Activated T-cell treated with anti-CD3 and anti-CD28 coated beads for 1 hour (primary cell): ENCODE data around the gene MMAB.
A peak's percentile ranks its signal among the peaks of the same experiment; 100 is the strongest.
"Not testable (repeated sequence)": the region's sequence is repeated elsewhere in the genome, so short reads cannot be mapped to it uniquely, and the experiment has no call there.

Source experiments
- DNase-seq: peaks from one replicate; pipeline ENCODE4 v3.0.0-alpha.2; 2020; ENCODE audit warnings: low read depth

The MMAB gene

DNA sequence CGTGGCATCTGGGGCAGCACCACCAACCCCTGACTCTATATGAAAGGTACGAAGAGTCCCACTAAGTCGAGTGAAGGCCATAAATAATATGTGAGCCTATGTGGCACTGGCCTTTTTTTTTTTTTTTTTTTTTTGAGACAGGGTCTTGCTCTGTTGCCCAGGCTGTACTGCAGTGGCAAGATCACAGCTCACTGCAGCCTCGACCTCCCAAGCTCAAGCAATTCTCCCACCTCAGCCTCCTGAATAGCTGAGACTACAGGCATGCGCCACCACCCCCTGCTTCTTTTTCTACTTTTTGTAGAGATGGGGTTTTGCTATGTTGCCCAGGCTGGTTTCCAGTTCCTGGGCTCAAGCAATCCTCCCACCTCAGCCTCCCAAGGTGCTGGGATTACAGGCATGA, 28.8 kb upstream of the MMAB start:
- not testable (repeated sequence) for DNase-seq

GRCh38 chr12:109601557-109601956, 28.3 kb upstream of the MMAB start:
- DNase-seq: no peak

DNA sequence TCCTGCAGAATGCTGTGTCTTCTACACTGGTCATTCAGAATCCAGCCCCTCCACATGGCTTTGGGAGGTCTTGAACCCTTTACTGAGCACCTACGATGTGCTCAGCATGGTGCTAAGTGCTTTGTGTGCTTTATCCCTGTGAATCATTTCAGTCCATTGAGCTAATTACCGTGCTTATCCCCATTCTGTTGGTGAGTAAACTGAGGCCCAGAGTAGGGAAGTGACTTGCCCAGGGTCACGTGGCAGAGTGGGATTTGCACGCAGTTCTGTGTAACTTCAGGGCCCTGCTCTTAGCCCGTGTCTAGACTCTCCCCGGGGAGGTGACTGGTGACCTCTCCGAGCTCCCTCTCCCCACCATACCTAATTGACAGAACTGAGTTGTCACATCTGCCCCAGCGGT, 27.7 kb upstream of the MMAB start:
- DNase-seq: no peak

DNA sequence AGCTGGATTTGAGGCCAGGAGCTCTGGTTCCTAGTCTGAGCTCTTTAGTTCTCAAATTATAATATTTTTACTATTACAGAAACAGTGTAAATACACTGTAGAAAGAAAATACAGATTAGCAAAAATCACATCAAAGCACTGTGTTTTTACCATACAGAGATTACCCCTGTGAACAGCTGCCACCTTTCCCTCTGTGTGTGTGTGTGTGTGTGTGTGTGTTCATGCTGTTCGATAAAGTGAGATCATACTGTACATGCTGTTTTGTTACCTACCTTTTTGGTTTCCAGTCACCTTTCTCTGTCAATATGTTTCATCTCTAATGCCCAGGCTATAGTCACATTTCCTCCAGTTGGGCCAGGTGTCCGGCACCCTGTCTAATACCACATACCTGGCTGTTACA, 27.2 kb upstream of the MMAB start:
- DNase-seq: no peak

DNA sequence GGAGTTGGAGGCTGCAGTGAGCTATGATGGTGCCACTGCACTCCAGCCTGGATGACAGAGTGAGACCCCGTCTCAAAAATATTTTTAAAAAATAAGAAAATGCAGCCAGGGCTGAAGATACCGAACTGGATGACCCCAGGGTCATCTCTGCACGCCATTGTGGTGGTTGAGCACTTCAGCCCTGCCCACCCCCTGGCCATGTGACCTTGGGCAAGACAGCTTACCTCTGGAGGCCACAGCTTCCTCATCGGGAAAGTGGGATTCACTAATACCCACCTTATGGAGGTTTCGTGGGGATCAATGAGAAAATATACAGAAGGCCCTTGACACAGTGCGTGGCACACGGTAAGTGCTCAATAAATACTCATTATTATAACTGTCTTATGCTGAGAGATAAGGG, 25.8 kb upstream of the MMAB start:
- DNase-seq: no peak

GRCh38 chr12:109598428-109598854, 25.1 kb upstream of the MMAB start:
- DNase-seq: no peak

- peak; percentile 51 for DNase-seq
These were observed 24.6 kb upstream of the MMAB start for GRCh38 chr12:109597795-109598427.

GRCh38 chr12:109597414-109597794, 24.1 kb upstream of the MMAB start:
- no peak for DNase-seq

- DNase-seq: no peak
These were observed 23.3 kb upstream of the MMAB start for GRCh38 chr12:109596418-109597244.

DNA sequence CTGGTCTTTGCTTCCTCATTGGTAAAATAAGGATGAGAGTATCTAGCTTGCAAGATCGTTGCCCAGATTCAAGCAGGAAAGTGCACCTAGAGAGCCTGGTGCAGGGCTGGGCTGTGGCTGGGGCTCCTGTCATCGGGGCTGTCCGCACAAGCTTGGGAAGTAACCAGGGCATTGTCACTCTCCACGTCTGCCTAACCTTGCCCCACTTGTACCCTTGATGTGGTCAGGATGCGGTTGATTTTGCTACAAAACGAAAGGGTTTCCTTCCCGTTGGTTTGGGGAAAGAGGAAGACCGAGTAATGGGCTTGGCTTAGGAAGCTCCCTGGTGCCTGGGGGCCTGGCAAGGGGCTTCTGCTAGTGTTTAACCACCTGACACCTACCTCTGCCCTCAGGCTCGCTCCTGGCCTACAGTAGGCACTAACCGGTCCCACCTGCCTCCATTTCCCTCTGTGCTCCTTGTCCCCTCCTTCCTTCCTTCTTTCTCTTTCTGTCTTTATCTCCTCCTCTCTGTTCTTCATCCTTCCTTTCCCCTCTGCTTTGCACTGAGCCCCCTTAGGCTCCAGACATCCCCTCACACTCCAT, 22.1 kb upstream of the MMAB start:
- no peak for DNase-seq

DNA sequence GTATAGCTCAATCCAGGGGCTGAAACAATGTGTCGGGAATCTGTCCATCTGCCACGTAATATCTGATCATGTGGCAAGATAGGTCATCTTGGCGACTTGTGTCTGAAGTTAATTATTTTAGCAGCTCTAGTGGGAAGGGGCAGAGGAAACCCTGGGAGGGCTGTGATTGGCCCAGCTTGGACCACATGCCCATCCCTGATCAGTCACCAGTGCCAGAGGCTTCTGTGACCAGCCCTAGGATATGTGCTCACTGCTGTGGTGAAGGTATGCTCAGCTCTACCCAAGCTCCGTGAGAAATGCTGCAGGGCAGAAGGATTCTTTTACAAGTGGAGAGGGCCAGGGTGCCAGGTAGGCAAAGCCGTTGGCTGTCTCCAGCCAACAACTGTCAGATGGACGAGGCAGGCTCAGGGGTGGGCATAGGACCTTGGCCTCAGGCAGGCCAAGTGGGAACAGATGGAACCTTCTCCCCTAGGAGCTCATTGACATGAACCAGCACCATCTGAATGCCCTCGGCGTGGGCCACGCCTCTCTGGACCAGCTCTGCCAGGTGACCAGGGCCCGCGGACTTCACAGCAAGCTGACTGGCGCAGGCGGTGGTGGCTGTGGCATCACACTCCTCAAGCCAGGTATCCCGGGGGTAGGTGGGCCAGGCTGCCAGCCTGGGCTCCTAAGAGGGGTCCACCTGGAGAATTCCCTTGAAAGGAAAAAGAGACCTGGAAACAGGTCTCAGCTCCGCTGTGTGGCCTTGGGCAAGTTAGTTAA, 21.4 kb upstream of the MMAB start:
- no peak for DNase-seq

GRCh38 chr12:109592905-109593272, 19.6 kb upstream of the MMAB start:
- no peak for DNase-seq

DNA sequence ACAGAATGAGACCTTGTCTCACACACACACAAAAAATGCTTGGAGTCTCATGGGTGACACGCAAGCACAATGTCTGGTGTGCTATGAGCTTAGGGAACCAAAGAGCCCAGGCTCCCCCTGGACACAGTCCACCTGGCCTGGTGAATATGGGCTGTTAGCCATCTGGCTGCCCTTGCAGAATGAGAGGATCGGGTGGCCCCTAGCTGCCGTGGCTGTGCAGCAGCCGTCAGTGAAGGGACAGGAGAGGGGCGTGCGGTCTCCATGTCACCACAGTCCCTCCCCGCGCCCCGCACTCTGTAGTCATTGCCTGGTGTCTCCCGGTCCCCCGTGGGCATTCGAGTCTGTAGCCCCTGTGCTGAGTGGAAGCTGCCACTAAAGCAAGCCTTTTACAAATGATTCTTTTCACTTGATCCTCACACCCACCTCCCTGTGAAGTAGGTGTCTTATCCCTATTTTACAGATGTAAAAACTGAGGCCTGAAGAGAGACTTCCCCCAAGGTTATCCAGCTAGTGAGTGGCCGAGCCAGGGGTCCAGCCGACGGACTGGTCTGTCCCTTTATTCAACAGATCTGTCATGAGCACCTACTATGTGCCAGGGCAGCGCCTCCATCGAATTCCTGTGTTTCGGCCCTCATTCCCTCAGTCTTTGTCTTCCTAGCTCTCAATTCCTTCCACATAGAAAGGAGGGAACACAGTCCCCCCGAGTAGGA, 19.0 kb upstream of the MMAB start:
- DNase-seq: no peak

DNA sequence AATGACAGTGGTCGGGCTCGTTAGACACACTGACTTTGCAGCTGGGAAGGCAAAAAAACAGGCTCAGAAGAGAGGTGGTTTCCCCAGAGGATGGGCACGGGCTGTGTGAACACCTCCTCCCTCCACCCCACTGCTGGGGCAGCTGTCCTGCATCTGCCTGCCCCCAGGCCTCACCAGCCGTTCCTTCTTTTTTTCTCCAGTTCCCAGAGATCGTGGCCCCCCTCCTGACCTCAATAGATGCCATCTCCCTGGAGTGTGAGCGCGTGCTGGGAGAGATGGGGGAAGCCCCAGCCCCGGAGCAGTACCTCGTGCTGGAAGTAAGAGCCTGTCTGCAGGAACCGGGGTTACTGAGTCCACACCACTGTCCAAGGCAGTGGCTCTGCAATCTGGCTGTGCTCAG, 17.7 kb upstream of the MMAB start:
- no peak for DNase-seq

- DNase-seq: no peak
These were observed 17.3 kb upstream of the MMAB start for GRCh38 chr12:109590566-109590965.

DNA sequence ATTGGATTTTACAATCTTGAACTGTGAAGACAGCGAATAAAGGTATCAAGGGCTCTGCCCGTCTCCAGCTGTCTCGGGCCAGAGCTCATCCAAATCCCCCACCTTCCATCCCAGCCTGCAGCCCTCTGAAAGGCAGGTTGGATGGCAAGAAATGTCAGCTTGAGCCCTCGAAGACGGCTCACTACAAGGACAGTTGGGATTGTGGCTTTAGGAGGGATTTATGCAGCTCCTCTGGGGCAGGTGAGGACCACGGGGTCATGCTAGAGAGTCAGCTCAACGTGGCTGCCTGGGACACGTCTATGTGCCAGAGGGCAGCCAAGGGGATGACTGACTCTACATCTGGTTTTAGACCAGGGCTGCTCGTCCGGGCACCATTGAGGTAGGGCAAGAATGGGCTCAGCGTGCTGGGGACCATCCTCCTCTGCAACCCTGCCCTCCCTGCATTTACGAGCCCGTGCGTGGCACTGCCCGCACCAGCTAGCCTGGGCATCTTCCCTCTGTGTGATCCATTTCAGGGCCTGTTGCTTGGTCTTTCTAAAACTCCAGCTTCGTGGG, 16.5 kb upstream of the MMAB start:
- no peak for DNase-seq

DNA sequence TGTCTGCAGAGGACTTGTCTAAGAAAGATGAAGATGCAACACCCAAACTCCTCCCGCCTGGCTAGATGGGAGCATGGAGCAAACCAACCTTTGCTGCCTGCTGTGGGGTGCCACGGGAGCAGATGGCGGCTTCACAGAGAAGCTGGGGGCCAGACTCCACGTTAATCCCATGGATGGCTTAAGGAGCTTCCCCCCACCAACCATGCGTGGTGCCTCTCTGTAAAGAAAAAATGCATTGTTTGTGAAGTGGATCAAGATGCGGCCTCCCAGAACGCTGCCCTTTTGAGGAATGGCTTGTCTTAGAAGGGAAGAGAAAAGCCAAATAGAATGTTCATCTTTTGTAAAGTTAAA, 15.9 kb upstream of the MMAB start:
- DNase-seq: no peak

- no peak for DNase-seq
These were observed 15.3 kb upstream of the MMAB start for GRCh38 chr12:109588461-109589239.

DNA sequence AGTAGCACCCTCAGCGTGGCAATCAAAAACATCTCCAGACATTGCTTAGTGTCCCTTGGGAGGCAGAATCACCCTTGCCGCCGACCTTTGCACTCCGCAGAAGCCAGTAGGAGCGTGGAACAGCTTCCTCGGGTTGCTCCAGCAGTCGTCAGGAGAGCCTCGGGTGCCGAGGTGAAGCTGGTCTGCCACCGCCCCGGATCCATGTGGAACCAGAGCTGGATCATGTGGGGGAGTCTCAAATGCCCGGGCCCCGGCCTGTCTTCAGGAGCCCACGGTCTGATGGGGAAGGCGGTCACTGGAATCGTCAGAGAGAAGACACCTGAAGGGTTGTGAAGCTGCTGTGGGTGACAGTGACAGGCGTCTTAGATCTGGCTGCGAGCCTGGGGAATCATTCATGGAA, 14.6 kb upstream of the MMAB start:
- no peak for DNase-seq

DNA sequence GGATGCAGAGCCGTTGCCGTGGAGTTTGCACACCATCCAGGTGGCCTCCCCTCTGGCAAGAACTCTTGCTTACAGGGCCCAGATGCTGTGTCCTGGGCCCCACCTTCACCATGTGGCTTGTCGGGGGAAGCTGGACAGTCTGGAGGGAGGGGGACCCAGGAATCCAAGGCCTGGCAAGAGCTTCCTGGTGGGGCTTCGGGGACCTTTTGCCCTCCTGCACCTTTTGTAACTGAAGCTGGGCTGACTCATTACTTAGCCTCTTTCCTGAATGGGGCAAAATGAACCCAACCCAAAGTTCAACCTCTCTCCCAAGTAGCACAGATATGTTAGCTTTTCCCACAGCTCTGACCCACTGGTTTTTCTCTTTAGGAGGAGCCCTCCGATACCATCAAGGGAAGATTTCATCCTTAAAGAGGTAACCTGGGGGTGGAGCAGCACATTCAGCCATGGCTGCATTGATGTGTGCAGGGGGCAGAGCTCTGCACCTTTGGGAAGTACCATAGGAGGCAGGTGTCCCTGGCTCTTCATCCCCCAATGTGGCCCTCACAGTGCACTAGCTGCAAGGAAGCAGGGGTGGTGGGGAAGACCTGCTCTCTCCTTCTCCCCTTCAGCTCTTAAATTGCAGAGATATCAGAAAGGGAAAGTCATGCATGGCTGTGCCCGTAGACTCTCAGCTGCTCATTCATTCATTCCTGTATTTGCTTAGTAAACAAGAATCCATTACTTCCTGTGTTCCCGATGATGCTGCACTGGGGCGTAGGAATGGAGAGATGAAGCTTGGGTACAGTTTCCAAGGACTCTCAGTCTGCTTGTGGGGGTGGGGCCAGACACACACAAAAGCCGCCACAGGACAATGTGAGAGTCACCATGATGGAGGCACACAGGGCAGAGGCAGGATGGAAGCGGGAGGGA, 13.3 kb upstream of the MMAB start:
- no peak for DNase-seq
